Left ventricle myocardium inferior (tissue), 1 donor: ENCODE measurements around the gene PEBP1. TPM values are rescaled to one million over a fixed set of nuclear protein-coding genes. Genes with fewer than 3 reads are reported as not detected.

Source experiments
- DNase-seq: peaks from one replicate; pipeline ENCODE4 v3.0.0-alpha.2; 2020
- H3K27ac ChIP-seq: fragments of 200-600 bp; replicated peaks from 2 replicates; pipeline ENCODE4 v1.8.0; 2021
- H3K27me3 ChIP-seq: fragments of 200-600 bp; 2 replicates; pipeline ENCODE4 v1.8.0; 2021; ENCODE audit warnings: low read depth
- H3K36me3 ChIP-seq: fragments of 200-600 bp; 2 replicates; pipeline ENCODE4 v1.8.0; 2021
- H3K4me1 ChIP-seq: fragments of 200-600 bp; 2 replicates; pipeline ENCODE4 v1.8.0; 2021
- H3K4me3 ChIP-seq: fragments of 200-600 bp; 2 replicates; pipeline ENCODE4 v1.8.0; 2021; ENCODE audit warnings: mild to moderate bottlenecking, moderate library complexity
- H3K9me3 ChIP-seq: fragments of 200-600 bp; replicated peaks from 2 replicates; pipeline ENCODE4 v1.8.0; 2021
- intact Hi-C: fragments of 100-400 bp; cut with micrococcal nuclease; formaldehyde crosslinking; loops from one replicate; pipeline ENCODE4 v1.11.0; 2022
- total RNA-seq: library from RNA; stranded (reverse); fragmentation: NEBNext Ultra II Directional; extraction: Animal tissue kit (Norgen Biotek cat#: 25700); gene quantifications from one replicate; pipeline ENCODE4 v1.2.1, GENCODE V29; 2021
- TF ChIP-seq, protein P1 (sequence below): fragments of 200-600 bp; IDR thresholded peaks from 2 replicates; pipeline ENCODE4 v1.8.0; 2021; ENCODE audit warnings: antibody characterized with exemption, mild to moderate bottlenecking, borderline replicate concordance
- donor health status: DM: no; HTN: yes; CAD: no; lungs with severe emphysema.

The PEBP1 gene
- total RNA-seq, 1 donor from 2014 or later = 461 TPM

- Histone ChIP-seq H3K4me1 (peaks cover 37% of the 10 kb centered on the region), H3K4me3 (no peak overlapping the region), H3K36me3 (peaks cover 70% of the 10 kb centered on the region), H3K9me3 (no peaks in the 10 kb centered on the region), H3K27ac (no peak overlapping the region), H3K27me3 (no peaks in the 10 kb centered on the region)
- TF ChIP-seq, protein P1, sequence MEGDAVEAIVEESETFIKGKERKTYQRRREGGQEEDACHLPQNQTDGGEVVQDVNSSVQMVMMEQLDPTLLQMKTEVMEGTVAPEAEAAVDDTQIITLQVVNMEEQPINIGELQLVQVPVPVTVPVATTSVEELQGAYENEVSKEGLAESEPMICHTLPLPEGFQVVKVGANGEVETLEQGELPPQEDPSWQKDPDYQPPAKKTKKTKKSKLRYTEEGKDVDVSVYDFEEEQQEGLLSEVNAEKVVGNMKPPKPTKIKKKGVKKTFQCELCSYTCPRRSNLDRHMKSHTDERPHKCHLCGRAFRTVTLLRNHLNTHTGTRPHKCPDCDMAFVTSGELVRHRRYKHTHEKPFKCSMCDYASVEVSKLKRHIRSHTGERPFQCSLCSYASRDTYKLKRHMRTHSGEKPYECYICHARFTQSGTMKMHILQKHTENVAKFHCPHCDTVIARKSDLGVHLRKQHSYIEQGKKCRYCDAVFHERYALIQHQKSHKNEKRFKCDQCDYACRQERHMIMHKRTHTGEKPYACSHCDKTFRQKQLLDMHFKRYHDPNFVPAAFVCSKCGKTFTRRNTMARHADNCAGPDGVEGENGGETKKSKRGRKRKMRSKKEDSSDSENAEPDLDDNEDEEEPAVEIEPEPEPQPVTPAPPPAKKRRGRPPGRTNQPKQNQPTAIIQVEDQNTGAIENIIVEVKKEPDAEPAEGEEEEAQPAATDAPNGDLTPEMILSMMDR = no peak
- DNase-seq = no peak
- intact Hi-C loops = no loop called here
Measured at GRCh38 chr12:118145798-118146156, 9.9 kb downstream of the PEBP1 start.

DNA sequence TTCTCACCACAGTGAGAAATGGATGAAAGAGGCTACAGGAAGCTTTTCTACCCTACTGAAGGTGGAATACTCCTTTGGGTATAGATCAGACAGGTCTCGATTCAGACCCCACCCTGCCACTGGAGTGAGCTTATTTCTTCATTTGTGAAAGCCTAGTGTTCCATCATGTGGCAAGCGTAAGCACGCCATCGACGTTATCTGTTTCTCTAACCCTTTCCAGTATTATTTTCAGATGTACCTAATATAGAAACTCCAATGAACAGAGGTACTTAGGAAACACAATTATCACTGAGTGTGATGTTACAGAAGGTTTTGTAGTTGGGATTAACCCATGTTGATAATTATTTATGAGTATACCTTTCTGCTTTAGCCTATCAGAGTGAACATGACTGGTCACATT, 12.4 kb downstream of the PEBP1 start:
- H3K9me3 ChIP-seq = no peaks in the 10 kb centered on the region
- no peak overlapping the region for H3K4me3 ChIP-seq
- TF ChIP-seq, protein P1 = no peak
- H3K36me3 ChIP-seq = peaks cover 65% of the 10 kb centered on the region
- intact Hi-C loops = no loop called here
- H3K27me3 ChIP-seq = no peaks in the 10 kb centered on the region
- H3K4me1 ChIP-seq = peaks cover 49% of the 10 kb centered on the region
- no peak for DNase-seq
- H3K27ac ChIP-seq = peak overlapping the region; percentile 73

GRCh38 chr12:118150625-118151024, 14.7 kb downstream of the PEBP1 start:
- intact Hi-C loops = no loop called here
- Histone ChIP-seq H3K9me3 (no peaks in the 10 kb centered on the region), H3K4me1 (peaks cover 52% of the 10 kb centered on the region), H3K27me3 (no peaks in the 10 kb centered on the region), H3K4me3 (no peak overlapping the region), H3K36me3 (peaks cover 47% of the 10 kb centered on the region), H3K27ac (peak overlapping the region; percentile 16)
- DNase-seq = no peak
- TF ChIP-seq, protein P1 = no peak

DNA sequence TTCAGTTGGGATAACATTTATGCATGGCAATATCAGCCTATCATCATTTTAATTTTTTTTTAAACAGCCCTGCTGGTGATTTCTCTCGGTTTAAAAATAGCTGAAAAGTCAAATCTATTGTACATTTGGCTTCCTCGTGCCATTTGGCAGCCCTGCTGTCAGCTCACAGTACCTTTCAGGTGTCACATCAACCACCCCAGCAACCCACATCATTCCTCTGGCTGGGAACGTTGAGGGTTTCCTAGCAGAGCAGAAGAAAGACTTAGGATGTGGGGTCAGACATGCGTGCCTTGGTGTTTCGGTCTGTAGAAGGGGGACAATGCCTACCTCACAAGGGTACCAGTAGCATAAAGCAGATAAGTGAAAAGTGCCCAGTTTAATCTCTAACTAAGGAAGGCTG, 15.8 kb downstream of the PEBP1 start:
- TF ChIP-seq, protein P1 = no peak
- Histone ChIP-seq H3K27me3 (no peaks in the 10 kb centered on the region), H3K4me1 (peaks cover 52% of the 10 kb centered on the region), H3K4me3 (no peak overlapping the region), H3K9me3 (no peaks in the 10 kb centered on the region), H3K27ac (peak overlapping the region; percentile 16), H3K36me3 (peaks cover 39% of the 10 kb centered on the region)
- no peak for DNase-seq
- intact Hi-C loops = no loop called here

- H3K27ac ChIP-seq = no peak overlapping the region
- no peaks in the 10 kb centered on the region for H3K4me1 ChIP-seq
- peaks cover 66% of the 10 kb centered on the region for H3K36me3 ChIP-seq
- no peak overlapping the region for H3K4me3 ChIP-seq
- DNase-seq = no peak
- TF ChIP-seq, protein P1 = no peak
- no peaks in the 10 kb centered on the region for H3K9me3 ChIP-seq
- intact Hi-C loops = no loop called here
- no peaks in the 10 kb centered on the region for H3K27me3 ChIP-seq
Measured at GRCh38 chr12:118160536-118160935, 24.6 kb downstream of the PEBP1 start.
